NCI-H510A (cell line): ENCODE measurements around the gene TRDMT1.
A peak's percentile ranks its signal among the peaks of the same experiment; 100 is the strongest.

ENCODE experiments used
- DNase-seq: peaks from one replicate; lab custom pipeline; 2025; lab: John Stamatoyannopoulos, UW

Gene TRDMT1

DNA sequence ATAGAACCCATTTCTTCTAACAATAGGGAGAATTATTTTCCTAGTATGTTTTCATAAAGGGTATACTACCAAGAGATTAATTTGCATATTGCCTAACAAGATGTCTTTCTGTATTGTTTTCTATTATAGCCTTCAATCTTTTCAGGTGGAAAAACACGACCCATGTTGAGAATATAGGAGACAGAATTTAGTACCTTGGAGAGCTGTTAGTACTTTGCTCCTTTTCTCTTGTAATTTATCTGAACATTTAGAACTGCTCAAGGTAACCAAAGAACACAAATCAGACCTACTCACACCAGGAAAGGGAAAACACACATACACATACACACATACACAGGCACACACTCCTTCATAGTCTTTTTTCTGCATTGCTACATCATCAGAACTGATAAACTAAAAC, 7.8 kb upstream of the TRDMT1 start:
- DNase-seq: no peak

DNA sequence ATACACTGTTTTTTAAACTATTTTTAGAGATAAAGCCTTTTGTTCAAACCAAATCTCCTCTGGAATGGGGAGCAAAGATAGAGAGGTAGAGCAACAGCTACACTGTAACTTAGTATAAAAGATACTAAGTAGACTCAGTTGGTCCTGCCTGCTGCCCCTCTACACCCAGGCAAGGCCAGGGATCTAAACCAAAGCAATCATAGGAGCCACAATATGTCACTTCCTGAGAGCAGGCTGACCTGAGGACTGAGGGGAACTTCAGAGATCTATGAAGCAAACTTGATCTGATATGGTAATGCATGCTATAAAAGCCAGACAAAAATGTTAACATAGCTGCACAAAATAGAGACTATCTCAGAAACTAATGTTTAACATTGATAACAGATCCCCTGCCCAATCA, 7.0 kb upstream of the TRDMT1 start:
- no peak for DNase-seq

DNA sequence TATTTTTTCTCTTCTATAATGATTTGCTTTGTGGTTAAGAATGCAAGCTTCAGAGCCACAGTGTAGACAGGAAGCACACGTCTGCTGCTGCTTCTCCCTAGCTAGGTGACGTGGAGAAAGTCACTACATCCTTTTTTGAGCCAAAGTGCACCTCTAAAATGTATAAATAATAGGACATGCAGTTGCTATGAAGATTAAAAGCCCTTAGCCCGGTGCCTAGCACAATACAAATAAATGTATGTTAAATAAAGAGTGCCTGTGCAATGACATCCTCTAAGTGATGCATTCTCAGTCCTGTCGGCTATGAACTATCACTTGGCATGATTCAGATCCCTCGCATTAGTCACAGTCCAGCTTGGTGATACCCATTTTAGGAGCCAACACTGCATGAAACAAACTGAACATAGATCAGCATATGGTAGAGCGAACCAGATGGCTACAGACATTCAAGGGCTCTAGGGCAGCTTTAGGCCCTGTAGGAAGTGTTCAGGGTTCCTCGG, 4.8 kb upstream of the TRDMT1 start:
- no peak for DNase-seq

DNA sequence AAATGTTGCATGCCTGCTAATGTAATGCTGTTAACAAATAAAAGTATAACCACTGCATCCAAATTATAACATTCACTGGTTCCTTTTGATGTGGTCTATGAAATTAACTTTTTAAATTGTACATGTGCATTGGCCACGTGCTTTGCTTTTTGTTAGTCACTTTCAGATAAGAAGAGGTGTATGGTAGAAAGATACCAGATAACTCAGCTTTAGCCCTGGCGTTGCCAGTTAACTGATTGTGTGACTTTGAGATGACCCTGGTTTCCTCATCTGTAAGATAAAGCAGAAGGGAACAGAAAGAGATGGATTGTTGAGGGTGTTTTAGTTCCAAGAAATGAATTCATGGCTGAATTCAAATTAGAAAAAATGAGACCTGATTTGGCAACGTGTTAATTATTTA, 1.9 kb upstream of the TRDMT1 start:
- DNase-seq: no peak

DNA sequence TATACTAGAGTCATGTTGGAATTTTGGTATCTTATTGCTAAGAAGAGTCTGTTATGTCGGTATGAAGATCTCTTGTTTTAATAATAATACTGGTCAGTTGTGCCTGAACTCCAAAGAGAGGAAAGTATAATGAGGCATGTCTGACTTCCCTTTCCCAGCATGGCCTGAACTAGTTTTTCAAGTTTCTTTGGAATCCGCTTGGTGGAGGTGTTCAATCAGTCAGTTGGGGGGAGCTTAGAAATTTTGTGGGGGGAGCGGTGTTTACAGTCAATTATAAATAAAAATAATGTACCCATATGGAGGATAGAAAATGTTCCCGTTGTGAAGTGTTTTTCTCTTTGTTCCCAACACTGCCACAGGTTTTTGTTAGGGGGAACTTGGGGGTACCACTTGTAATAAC, 1.5 kb upstream of the TRDMT1 start:
- no peak for DNase-seq

DNA sequence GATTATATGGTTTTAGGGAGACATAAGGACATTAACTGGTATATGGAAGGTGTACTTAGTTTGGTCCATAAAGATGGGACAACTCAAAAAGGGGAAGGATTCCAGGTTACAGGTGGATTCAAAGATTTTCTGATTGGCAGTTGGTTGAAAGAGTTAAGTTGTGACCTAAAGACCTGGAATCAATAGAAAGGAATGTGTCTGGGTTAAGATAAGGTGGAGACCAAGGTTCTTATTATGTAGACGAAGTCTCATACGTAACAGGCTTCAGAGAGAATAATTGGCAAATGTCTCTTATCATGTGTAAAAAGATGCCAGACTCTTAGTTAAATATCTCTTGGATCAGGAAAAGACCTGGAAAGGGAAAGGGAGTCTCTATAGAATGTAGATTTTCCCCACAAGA, 1.0 kb upstream of the TRDMT1 start:
- no peak for DNase-seq

DNA sequence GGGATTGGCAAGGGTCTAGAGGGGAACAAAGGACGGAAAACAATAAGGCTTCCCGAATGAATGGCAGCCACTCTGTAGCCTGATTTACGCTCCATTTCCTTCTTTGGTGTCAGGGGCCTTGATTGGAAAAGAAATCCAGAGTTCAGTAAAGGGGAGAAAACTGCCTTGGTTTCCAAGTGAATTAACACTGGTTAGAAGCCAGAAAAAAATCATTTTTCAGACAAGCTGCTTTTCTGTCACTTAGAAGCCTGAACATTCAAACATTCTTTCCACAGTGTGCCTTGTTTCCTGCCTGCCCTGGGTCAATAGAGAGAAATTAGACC, 283 bp upstream of the TRDMT1 start:
- no peak for DNase-seq

DNA sequence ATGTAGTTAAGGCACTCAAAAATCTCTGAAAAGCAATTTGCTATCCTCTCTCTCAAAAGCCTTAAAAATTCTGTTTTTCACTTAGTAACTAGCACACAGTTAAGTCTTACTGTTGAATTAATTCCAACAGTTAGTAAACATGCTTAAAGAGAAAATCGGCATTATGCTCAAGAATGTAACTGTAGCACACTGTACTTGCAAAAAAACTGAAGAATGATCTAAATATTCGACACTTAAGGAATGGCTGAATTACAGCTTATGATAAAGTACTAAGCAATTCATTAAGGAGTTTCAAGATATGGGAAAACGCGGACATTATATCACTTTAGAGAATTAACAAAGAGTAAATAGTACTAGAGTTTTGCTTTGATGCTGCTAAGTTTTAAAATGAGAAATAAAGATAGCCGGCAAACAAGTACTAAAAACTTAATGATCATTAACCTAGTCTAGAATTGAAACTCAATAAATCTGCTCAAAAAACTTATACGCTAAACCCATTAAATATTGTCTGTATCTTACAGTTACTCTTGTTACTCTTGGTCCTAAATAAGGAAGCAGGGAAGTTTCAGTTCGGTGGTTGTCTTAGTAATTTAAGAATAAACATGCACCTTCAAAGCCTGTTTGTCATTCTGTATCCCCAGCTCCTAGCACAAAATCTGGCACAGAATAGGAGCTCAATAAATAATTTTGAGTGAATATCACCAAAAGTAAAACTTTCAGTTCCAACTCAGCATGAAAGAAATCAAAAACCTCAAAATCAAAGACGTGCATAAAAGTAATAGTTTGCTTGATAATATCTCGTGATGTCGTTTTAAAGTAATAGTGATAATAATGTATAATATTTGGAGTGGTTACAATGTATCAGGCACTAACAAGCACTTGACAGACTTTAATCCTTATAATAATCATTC, 1.2 kb downstream of the TRDMT1 start:
- no peak for DNase-seq

DNA sequence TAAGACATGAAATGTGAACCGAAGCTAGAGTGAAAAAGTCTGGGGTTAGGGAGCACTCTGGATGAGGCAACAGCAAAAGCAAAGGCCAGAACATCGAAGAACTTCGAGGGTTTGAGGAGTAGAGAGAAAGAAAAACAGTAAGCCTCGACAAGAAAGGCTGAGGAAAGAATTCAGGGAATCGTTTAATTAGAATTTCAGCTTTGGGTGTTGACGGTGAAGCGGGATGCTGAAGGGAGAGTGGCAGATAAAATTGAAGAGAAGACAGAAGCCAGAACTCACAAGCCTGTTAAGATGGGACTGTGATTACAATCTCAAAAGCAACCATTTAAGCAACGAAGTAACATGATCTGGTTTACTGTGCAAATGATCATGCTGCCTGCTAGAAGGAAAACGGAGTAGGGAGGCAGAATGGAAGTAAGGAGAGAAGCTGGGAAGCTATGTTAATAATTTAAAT, 2.1 kb downstream of the TRDMT1 start:
- DNase-seq: no peak

DNA sequence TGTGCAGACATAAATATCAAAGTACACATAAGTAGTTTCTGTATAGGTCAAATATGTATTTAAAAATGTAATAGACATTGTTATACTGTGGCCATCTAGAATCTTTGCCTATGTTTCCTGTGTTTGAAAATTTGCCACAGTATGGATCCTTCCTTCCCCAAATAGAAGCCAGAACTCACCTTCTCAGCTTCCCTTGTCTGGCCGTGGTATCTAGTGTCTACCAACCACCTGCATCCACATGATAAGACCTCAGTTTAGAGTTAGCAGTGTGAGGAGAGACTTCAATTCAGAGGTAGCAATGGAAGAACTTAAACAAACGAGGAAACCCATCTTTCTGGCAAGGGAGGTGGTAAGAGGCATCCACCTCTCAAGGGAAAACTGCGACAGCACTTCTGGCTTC, 4.9 kb downstream of the TRDMT1 start:
- DNase-seq: no peak

DNA sequence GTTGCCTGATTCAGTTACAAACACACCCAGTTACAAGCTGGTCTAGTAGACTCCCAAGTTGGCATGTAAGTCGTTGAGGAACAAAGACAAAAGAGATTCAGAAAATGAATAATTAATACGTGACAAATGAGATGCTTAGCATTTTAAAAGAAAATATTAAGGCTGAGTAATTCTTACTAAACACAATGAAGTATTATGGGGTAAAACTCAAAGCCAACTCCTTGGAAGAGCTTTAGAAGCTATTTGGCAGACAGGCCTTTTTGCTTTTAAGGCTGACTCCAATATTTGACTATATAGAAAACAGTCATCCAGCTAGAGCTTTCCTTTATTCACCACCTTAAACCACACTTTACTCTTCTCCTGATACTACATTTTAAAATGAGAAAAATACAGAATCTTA, 5.4 kb downstream of the TRDMT1 start:
- DNase-seq: no peak

DNA sequence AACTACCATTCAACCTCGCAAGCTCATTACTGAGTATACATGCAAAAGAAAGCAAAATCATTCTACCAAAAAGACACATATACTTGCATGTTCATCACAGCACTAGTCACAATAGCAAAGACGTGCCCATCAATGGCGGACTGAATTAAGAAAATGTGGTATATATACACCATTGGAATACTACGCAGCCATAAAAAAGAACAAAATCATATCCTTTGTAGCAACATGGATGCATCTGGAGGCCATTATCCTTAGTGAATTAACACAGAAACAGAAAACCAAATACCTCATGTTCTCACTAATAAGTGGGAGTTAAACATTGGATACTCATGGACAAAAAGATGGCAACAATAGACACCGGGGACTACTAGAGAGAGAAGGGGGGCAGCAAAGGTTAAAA, 6.4 kb downstream of the TRDMT1 start:
- no peak for DNase-seq

DNA sequence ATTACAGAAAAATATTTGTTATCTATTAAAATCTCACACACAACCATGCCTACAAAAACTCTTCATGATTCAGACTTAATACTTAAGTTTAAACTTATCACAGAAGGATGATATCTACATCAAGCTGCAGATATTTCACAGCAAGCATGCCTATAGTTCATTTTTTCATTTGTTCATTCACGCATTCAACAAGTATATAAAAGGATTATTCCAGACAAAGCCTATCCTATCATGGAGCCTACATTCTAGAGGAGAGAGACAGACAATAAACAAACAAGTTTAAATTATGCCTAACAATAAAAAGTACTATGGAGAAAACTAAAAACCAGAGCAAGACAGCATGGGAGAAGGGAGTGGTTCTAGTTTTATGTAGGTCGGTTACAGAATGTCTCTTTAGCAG, 10.9 kb downstream of the TRDMT1 start:
- DNase-seq: no peak

DNA sequence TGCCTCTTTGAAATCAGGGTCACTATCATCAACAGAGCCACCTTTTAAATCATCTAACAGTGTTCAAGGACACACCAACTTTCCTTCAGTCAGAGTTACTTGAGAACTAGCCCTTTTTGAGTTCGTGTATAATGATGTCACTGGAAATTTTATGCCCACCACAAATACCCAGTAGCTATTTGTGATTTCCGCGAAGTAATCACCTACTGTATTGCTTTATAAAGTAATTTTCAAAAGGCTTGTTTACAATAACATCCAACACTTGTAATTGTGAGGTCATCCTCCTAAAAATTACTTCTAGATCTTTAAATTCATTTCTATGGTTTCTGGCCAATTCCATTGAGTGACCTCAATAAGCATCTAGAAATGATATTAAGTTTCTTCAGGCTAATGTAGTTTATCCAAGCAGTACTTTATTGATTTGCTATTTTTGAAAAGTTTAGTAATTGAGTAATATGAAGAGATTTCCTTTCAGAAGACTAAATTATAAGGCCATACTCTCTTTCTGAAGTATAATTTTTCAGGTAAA, 12.8 kb downstream of the TRDMT1 start:
- no peak for DNase-seq

DNA sequence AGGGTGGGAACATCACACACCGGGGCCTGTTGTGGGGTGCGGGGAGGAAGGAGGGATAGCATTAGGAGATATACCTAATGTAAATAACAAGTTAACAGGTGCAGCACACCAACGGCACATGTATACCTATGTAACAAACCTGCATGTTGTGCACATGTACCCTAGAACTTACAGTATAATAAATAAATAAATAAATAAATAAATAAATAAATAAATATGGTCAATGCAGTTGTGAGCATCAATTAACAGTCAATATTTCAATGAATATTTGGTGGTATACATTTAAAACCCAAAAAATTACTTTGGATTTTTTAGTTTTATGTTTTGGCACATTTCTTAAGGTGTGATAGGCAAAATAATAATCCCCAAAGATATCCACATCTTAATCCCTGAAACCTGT, 15.6 kb downstream of the TRDMT1 start:
- DNase-seq: no peak

DNA sequence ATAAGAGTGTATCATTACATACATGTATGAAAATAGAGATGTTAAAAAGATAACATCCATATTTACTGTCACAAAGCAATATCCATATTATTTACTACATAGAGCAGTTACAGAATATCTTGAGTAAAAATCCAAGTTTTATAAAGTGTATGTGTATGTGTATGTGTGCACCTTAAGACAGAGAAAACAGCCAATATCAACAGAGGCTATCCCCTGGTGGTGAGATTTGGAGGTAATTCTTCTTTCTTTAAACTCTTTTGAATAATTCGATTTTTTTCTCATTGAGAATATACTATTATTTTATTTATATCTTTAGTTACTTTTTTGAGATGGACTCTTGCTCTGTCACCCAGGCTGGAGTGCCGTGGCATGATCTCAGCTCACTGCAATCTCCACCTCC, 18.4 kb downstream of the TRDMT1 start:
- no peak for DNase-seq

DNA sequence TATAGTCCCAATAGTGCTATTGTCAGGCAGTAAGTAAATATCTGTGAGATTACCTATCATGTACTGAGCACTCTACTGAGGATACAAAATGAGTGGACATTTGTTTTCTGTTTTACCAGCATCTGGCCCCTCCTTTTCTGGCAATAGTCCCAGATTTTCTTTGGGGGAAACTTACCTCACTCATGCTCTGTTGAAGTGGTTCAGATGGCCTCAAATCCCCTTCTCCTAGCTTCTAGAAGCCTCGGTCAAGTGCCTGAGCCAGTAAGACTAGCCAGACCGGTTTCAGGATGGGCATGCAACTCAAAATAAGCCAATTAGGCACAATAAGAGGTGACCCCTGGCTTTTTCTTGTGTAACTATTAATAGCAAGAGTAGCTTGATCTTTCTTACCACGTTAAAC, 19.7 kb downstream of the TRDMT1 start:
- peak; percentile 83 for DNase-seq

DNA sequence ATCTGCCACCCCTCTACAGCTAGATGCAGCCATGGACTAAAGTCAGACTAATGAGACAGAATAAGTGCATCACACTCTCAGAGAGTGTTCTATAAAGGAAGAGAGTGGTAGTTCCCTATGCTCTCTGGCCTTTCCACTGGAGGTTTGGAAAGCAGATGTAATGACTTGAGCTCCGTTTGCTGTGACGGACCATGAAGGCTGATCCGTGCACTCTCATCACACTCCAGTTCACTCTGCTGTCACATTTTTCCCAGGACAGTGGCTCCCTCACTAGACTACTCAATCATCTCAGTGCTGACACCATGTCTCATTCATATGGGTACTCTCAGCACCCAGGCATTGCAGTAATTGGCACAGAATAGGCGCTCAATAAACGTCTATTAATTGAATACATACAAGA, 20.4 kb downstream of the TRDMT1 start:
- no peak for DNase-seq

DNA sequence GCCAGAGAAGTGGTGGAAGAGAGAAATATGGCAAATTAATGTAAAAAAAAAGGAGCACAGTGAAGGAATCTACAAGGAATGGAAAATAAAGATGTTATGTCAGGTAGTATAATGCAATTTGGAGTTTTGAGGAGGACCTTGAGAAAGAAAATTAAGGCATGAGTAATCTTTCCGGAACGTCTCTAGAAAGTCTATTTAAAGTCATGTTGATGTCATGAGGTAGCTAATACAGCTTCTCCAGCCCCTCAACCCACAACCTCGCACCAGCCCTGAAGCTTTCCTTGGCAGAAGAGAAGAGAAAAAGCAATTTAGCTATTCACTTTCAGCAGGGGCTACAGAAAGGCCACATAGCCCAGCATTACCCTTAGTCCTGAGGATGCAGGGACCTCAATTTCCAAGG, 22.5 kb downstream of the TRDMT1 start:
- no peak for DNase-seq

DNA sequence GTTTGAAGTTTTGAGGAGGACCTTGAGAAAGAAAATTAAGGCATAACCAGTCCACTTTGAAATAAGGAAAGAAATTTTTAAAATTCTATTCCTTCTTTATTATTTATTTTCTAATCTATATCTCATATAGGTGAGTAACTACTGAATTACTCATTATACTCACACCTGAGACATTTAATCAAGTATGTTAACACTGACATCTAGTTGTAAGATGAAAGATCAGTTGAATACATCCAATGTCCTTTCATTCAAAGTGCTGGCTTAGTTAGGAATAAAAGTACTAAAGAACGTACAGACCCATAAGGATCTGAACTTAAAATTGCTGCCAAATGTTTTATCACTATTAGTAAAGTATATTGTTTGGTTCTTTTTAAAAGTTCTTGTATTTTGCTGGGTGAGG, 23.5 kb downstream of the TRDMT1 start:
- DNase-seq: no peak

DNA sequence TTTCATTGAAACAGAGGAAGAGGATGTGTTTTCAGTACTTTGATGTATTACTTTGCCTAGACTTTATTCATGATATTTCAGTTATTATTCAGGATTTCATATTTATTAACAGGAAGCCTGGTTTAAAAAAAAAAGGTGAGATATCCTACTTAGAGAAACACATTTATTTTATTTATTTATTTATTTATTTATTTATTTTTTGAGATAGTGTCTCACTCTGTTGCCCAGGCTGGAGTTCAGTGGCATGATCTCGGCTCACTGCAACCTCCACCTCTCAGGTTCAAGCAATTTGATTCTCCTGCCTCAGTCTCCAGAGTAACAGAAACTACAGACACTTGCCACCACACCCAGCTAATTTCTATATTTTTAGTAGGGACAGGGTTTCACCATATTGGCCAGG, 24.5 kb downstream of the TRDMT1 start:
- DNase-seq: no peak

DNA sequence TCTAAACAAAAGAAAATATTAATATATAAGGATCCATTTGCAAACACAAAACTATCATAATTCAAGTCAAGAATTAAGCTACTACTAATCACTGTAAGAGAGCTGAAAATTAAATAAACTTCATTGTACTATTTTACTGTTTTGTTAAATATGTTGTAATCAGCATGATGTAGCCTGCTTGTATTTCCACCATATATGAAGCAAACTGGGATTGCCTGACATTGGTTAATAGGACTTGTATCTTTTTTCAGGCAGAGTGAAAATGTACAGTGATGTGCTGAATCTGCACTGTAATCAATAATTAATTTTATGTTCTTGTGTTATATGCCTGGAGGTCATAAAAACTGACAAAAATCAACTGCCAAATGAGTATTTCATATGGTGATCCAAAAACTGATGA, 25.4 kb downstream of the TRDMT1 start:
- DNase-seq: no peak

DNA sequence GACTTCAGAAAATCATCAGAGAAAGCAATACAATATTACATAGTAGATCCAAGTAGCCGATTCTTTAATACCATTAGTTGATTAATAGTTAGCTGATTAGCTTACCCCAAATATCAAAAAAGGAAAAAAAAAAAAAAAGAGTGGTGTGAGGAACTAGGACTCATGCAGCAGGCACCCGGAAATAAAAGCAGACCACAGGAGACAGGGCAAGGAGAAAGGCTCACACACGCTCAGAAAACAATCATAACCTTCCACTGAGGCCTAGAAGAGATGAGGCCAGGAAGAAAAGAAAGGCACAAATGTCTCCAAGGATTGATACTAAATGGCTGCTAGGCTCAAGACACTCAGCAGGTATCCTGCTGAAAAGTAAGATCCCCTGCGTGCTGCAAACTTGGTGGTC, 25.9 kb downstream of the TRDMT1 start:
- DNase-seq: no peak

DNA sequence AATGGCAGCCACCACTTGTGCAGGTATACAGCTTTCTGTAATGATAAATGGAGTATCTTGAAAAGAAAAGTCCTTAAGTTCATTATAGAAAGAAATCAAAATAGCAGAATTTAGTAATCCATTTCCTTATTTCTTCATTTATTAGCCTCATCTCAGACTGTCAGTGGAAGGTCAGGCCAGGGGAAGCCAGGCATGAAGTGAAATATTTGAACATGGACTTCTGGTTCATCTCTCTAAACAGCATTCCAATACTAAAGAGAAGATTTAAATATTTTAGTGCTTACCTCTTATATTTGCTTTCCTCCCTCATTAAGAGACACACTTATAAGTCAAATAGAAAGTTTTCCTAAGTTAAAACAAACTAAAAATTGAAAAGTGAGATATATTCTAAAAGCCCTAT, 26.8 kb downstream of the TRDMT1 start:
- no peak for DNase-seq
